Adipocyte (in vitro differentiated cells): ENCODE data around the gene LSM3.

Experiments used
- DNase-seq: peaks from one replicate; pipeline ENCODE4 v3.0.0-alpha.2; 2015; ENCODE audit warnings: low read depth
- H3K27me3 ChIP-seq: replicated peaks from 2 replicates; pipeline ENCODE4 v1.7.0; 2013; ENCODE audit warnings: mild to moderate bottlenecking, low read length, moderate library complexity; ENCODE audit not compliant: control insufficient read depth, insufficient read depth
- H3K36me3 ChIP-seq: 2 replicates; pipeline ENCODE4 v1.7.0; 2013; ENCODE audit warnings: low read length, mild to moderate bottlenecking, moderate library complexity; ENCODE audit not compliant: control insufficient read depth, insufficient read depth, severe bottlenecking
- H3K4me1 ChIP-seq: 2 replicates; pipeline ENCODE4 v1.7.0; 2013; ENCODE audit warnings: mild to moderate bottlenecking, low read length, moderate library complexity; ENCODE audit not compliant: control insufficient read depth, insufficient read depth
- H3K4me3 ChIP-seq: 2 replicates; pipeline ENCODE4 v1.7.0; 2013; ENCODE audit warnings: mild to moderate bottlenecking, low read length, moderate library complexity
- H3K9ac ChIP-seq: 2 replicates; pipeline ENCODE4 v1.7.0; 2013; ENCODE audit warnings: mild to moderate bottlenecking, low read length, moderate library complexity
- H3K9me3 ChIP-seq: 2 replicates; pipeline ENCODE4 v1.7.0; 2013; ENCODE audit warnings: mild to moderate bottlenecking, low read length, moderate library complexity; ENCODE audit not compliant: control insufficient read depth

Gene LSM3

DNA sequence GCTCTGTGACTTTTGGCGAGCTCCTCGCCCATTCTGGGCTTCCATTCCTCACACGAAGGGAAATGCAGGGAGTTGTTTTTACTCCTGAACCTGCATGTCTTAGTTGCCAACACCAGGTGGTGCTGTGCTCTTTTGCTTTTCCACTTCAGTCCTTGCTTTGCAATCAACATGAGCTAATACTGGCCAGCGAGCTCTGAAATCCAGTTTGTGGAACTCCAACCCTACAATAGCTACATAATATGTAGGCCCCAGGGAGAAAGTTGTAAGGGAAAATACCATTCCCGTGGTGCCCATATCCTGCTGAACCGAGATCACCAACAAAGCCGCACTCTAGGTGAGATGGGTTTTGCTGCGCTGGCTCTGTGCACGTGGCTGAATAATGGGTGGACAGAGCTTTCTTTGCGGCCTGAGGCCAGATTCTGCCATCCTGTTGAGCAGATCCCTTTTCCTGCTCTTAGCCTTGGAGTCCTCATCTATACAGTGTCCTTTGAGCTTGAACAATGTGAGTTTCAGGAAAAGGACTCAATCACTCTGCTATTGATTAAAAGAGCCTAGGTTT lies 25.0 kb downstream of the LSM3 start:
- no peaks in the 10 kb centered on the region for H3K27me3 ChIP-seq
- no peaks in the 10 kb centered on the region for H3K9me3 ChIP-seq
- H3K36me3 ChIP-seq: peaks cover 7% of the 10 kb centered on the region
- H3K4me1 ChIP-seq: peaks cover 48% of the 10 kb centered on the region
- no peak overlapping the region for H3K4me3 ChIP-seq
- H3K9ac ChIP-seq: peak overlapping the region; percentile 32
- DNase-seq: peak; percentile 89

DNA sequence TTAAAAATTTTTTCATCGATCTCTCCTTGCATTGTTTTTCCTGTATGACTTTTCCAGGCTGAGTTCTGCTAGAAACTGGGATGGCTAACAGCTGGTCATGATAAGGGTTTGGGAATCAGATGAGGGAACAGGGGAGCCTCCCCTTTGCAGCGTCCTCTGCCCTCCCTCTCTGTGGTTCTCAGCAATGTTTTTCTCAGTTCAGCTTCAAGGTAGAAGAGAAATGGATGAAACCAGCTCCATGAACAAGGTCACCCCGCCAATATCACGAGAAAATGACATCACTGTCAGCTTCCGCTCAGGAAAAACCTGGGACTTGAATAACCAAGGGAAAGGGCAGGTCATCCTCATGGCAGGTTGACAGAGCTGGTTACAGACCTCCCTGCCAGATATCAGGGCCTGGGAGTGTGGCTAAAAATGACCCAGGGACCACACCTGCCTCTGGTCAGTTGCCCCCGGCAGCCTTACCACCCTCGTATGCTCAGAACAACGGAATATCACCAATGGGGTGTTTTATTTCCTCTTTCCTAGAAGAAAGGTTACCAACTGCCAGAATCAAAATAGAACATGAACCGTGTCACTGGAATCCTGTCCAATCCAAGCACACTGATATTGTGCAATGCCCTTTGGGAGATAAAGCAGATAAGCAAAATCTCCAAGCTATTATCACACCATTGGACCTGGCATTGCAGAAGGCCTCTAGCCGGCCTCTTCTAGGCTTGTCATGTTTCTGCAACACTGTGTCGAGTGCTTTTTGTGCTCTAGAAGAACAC lies 26.1 kb downstream of the LSM3 start:
- Histone ChIP-seq H3K9ac (peak overlapping the region; percentile 30), H3K36me3 (no peaks in the 10 kb centered on the region), H3K4me3 (peak overlapping the region; percentile 35), H3K9me3 (no peaks in the 10 kb centered on the region), H3K27me3 (no peaks in the 10 kb centered on the region), H3K4me1 (peaks cover 58% of the 10 kb centered on the region)
- peak; percentile 86 for DNase-seq

GRCh38 chr3:14206548-14207177 lies 28.0 kb downstream of the LSM3 start:
- Histone ChIP-seq H3K9me3 (no peaks in the 10 kb centered on the region), H3K36me3 (no peaks in the 10 kb centered on the region), H3K4me3 (no peak overlapping the region), H3K4me1 (peaks cover 66% of the 10 kb centered on the region), H3K9ac (no peak overlapping the region), H3K27me3 (no peaks in the 10 kb centered on the region)
- no peak for DNase-seq

- Histone ChIP-seq H3K36me3 (no peaks in the 10 kb centered on the region), H3K27me3 (no peaks in the 10 kb centered on the region), H3K9ac (no peak overlapping the region), H3K9me3 (no peaks in the 10 kb centered on the region), H3K4me1 (peaks cover 51% of the 10 kb centered on the region), H3K4me3 (no peak overlapping the region)
- DNase-seq: no peak
These were observed 29.6 kb downstream of the LSM3 start for GRCh38 chr3:14208168-14208567.

DNA sequence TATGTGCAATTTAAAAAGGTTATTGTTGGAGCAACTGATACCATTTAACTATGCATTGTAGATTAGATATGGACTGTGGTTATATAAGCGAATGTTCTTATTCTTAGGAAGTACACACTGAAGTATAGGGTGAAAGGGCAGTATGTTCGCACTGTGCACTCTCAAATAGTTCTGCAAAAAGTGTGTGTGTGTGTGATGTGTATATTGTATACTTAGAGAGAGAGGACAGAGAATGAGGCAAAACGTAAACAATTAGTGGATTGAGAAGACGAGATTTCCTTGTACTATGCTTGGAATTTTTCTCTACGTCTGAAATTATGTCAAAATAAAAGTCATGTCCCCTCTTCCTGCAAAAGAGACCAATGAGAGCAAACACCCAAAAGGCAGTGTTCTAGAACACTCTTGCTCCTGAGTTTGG lies 30.4 kb downstream of the LSM3 start:
- Histone ChIP-seq H3K4me3 (no peak overlapping the region), H3K36me3 (no peaks in the 10 kb centered on the region), H3K4me1 (peaks cover 44% of the 10 kb centered on the region), H3K9ac (no peak overlapping the region), H3K27me3 (no peaks in the 10 kb centered on the region), H3K9me3 (no peaks in the 10 kb centered on the region)
- DNase-seq: peak; percentile 64

DNA sequence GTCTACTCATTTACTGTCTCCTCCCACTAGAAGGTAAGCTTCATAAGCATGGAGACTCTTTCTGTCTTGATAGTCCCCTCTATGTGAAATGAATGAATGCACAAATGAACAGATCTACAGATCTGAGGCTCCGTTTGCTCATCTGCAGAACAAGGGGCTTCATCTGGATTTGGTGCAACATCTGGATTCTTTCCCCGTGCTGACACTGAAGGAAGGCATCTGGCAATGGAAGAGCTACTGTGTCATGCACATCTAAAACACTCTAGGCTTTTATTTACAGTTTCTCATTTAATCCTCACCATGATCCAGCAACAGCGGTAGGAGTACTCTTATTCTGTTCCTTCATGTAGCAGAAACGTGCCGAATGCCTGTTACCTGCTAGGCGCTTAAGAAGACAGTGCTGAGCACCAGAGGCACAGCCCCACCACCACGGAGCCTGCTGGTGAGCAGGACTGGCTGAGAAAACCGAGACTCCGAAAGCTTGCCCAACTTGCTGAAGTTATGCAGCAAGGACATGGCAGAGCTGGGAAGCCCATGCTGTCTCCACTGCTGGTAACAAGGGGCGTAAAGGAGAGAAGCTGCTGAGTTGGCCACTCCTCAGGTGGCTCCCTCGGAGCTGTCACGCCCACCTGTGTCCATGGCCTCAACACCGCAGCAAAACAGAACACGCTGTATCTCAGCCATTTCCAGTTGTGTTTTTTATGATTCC lies 31.1 kb downstream of the LSM3 start:
- Histone ChIP-seq H3K9me3 (no peaks in the 10 kb centered on the region), H3K4me3 (no peak overlapping the region), H3K36me3 (no peaks in the 10 kb centered on the region), H3K9ac (no peak overlapping the region), H3K4me1 (peaks cover 36% of the 10 kb centered on the region), H3K27me3 (no peaks in the 10 kb centered on the region)
- peak; percentile 46 for DNase-seq

- DNase-seq: no peak
- Histone ChIP-seq H3K9me3 (no peaks in the 10 kb centered on the region), H3K4me3 (no peak overlapping the region), H3K9ac (peak overlapping the region; percentile 41), H3K4me1 (peaks cover 31% of the 10 kb centered on the region), H3K36me3 (no peaks in the 10 kb centered on the region), H3K27me3 (no peaks in the 10 kb centered on the region)
These were observed 31.7 kb downstream of the LSM3 start for GRCh38 chr3:14210290-14210688.

DNA sequence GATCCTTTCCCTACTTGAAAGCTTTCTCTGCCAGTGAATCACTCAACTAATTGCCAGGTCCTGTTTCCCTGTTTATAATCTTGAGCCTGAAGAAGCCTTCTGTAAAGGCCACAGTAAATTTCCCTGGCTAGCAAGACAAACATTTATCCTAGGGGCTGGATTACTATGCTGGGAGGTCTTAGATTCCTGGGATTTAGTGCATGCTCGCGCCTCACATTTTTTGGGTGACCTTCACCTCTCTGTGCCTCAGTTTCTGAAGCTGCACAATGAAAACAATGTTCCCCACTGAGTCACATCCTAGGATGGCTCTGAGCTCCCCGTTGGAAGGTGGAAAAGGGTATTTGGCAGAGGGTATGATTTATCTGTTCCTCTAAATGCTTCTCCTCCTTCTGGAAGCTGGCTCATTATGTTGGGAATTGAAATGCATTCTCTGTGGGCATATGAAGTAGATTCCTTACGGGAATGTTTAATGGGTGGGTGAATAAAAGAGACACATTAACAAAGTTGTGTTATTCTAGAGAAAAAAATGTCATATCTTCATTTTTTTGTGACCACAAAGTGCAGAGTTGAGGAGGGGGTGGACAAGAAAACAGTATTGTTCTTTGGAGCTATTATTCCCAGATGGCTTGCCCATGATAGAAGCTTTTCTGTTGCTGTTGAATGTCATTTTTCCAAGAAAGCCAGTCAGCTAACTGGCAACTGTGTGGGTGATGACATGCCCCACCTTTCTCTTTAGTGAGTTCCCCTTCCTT lies 32.4 kb downstream of the LSM3 start:
- Histone ChIP-seq H3K9me3 (no peaks in the 10 kb centered on the region), H3K36me3 (no peaks in the 10 kb centered on the region), H3K27me3 (no peaks in the 10 kb centered on the region), H3K4me3 (no peak overlapping the region), H3K4me1 (peaks cover 31% of the 10 kb centered on the region), H3K9ac (no peak overlapping the region)
- peak; percentile 62 for DNase-seq

DNA sequence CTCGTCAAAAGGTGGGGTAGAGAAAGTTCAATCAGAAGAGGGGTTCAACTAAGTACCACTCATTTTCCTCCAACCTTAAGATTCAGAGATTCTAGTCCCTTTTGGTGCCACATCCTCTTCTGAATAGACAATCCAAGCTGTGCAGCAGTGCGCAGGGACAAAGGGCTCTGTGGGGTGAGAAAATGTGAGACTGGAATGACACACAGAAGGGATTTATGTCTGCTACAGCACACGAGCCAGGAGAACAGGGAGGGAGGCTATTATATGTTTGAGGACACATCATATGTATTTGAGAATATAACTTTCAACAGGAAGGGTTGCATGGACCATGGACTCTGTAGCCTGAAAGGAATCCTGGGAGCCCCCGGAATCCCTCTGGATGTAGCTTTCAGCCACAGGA lies 33.0 kb downstream of the LSM3 start:
- H3K27me3 ChIP-seq: no peaks in the 10 kb centered on the region
- H3K9ac ChIP-seq: no peak overlapping the region
- H3K4me3 ChIP-seq: no peak overlapping the region
- no peak for DNase-seq
- H3K4me1 ChIP-seq: peaks cover 31% of the 10 kb centered on the region
- H3K36me3 ChIP-seq: no peaks in the 10 kb centered on the region
- no peaks in the 10 kb centered on the region for H3K9me3 ChIP-seq

GRCh38 chr3:14212032-14212431 lies 33.4 kb downstream of the LSM3 start:
- Histone ChIP-seq H3K9ac (no peak overlapping the region), H3K9me3 (no peaks in the 10 kb centered on the region), H3K27me3 (no peaks in the 10 kb centered on the region), H3K36me3 (no peaks in the 10 kb centered on the region), H3K4me1 (peaks cover 31% of the 10 kb centered on the region), H3K4me3 (no peak overlapping the region)
- DNase-seq: no peak
